K562 (cell line): Measurements from ENCODE around the gene SCYL1. TPM values are rescaled to one million over a fixed set of nuclear protein-coding genes. Genes with fewer than 3 reads are reported as not detected.
A peak's percentile ranks its signal among the peaks of the same experiment; 100 is the strongest.

Experiments used
- ADNP ChIP-seq: fragments of 200-800 bp; sonication (Bioruptor generic); IDR thresholded peaks from 2 replicates; pipeline ENCODE4 v1.6.1; 2016; ENCODE audit warnings: missing genetic modification characterization, missing compliant biosample characterization
- C11orf30 ChIP-seq: fragments of 450-650 bp; IDR thresholded peaks from 2 replicates; pipeline ENCODE4 v1.6.1; 2016; ENCODE audit warnings: low read depth, mild to moderate bottlenecking
- DPF2 ChIP-seq: fragments of 450-650 bp; IDR thresholded peaks from 2 replicates; pipeline ENCODE4 v1.6.1; 2016
- HOXB6 ChIP-seq: fragments of 250-450 bp; sonication (Bioruptor Pico); IDR thresholded peaks from 2 replicates; pipeline ENCODE4 v1.5.1; 2022; ENCODE audit warnings: mild to moderate bottlenecking, borderline replicate concordance
- JUN ChIP-seq, 2 experiments: sonication (generic) in 1 of 2; formaldehyde crosslinking in 1 of 2; IDR thresholded peaks; 2 replicates each; pipeline versions ENCODE4 v1.6.1 to v1.8.0; 2012 to 2022; ENCODE audit warnings: borderline replicate concordance in 2 of 2, mild to moderate bottlenecking in 2 of 2, improper control_type of control experiment in 1 of 2, low read depth in 1 of 2, low read length in 1 of 2, missing genetic modification reagents in 1 of 2
- LEF1 ChIP-seq: fragments of 450-650 bp; IDR thresholded peaks from 2 replicates; pipeline ENCODE4 v1.6.1; 2016; ENCODE audit warnings: mild to moderate bottlenecking
- NCOA1 ChIP-seq: fragments of 450-650 bp; IDR thresholded peaks from 2 replicates; pipeline ENCODE4 v1.6.1; 2016; ENCODE audit warnings: low read depth
- RFX1 ChIP-seq: fragments of 450-650 bp; IDR thresholded peaks from 2 replicates; pipeline ENCODE4 v1.6.1; 2016; ENCODE audit warnings: mild to moderate bottlenecking, moderate library complexity
- TAF15 ChIP-seq: fragments of 200-400 bp; formaldehyde crosslinking; IDR thresholded peaks from 2 replicates; pipeline ENCODE4 v1.6.1; 2017; ENCODE audit warnings: mild to moderate bottlenecking, low read depth, low read length, moderate library complexity
- TBL1XR1 ChIP-seq, 2 experiments: IDR thresholded peaks; 2 replicates each; pipeline ENCODE4 v1.6.1; 2012; ENCODE audit warnings: improper control_type of control experiment in 2 of 2, low read length in 2 of 2, mild to moderate bottlenecking in 1 of 2
- TFAM ChIP-seq: fragments of 250-450 bp; sonication (Bioruptor Pico); conservative IDR thresholded peaks from 2 replicates; pipeline ENCODE4 v1.5.0; 2021; ENCODE audit warnings: mild to moderate bottlenecking, moderate library complexity
- TFAP4 ChIP-seq: sonication (generic); formaldehyde crosslinking; IDR thresholded peaks from 2 replicates; pipeline ENCODE4 v1.8.0; 2022; ENCODE audit warnings: missing genetic modification reagents, mild to moderate bottlenecking, moderate library complexity, borderline replicate concordance
- ZBTB26 ChIP-seq: fragments of 450-650 bp; formaldehyde crosslinking; IDR thresholded peaks from 2 replicates; pipeline ENCODE4 v1.4.0; 2022; ENCODE audit warnings: missing genetic modification characterization
- ZNF592 ChIP-seq: fragments of 450-650 bp; IDR thresholded peaks from 2 replicates; pipeline ENCODE4 v1.6.1; 2017; ENCODE audit warnings: antibody characterized with exemption, mild to moderate bottlenecking
- ZNF696 ChIP-seq: fragments of 250-450 bp; sonication (Bioruptor Pico); conservative IDR thresholded peaks from 2 replicates; pipeline ENCODE4 v1.4.0; 2020; ENCODE audit warnings: mild to moderate bottlenecking, moderate library complexity
- ZNF717 ChIP-seq: fragments of 250-450 bp; sonication (Bioruptor Pico); IDR thresholded peaks from 2 replicates; pipeline ENCODE4 v1.5.0; 2021
- ZNF780A ChIP-seq: fragments of 250-450 bp; sonication (Bioruptor Pico); IDR thresholded peaks from 2 replicates; pipeline ENCODE4 v1.5.0; 2021; ENCODE audit warnings: mild to moderate bottlenecking
- polyA plus RNA-seq, 8 experiments: library from polyadenylated mRNA; depleted of rRNA in 4 of 8; stranded (reverse) in 5 of 8; unstranded in 3 of 8; fragments of >200 nt; fragmentation: Nextera tagmentation in 2 of 8; fragmentation: Illumina TruSeq in 1 of 8; extraction: Ambion mirVana in 2 of 8; extraction: Trizol in 1 of 8; gene quantifications; 2 replicates each; pipeline versions ENCODE4 v1.2.1 to v1.2.3, GENCODE V29; 2011 to 2014; ENCODE audit warnings: inconsistent platforms in 1 of 8, missing spikeins in 1 of 8
- total RNA-seq, 7 experiments: library from RNA; depleted of rRNA in 6 of 7; stranded (reverse); fragments of >200 nt in 6 of 7; fragmentation: Illumina TruSeq in 2 of 7; extraction: Trizol in 2 of 7; gene quantifications; 2 replicates each; pipeline versions ENCODE4 v1.2.1 to v1.2.3, GENCODE V29; 2011 to 2021; ENCODE audit warnings: low replicate concordance in 1 of 7
- TF ChIP-seq, protein P1 (sequence below), 2 experiments: fragments of 450-650 bp; IDR thresholded peaks; 2 replicates each; pipeline ENCODE4 v1.6.1; 2016
- TF ChIP-seq, protein P2 (sequence below): fragments of 450-650 bp; formaldehyde crosslinking; IDR thresholded peaks from 2 replicates; pipeline ENCODE4 v1.4.0; 2022; ENCODE audit warnings: mild to moderate bottlenecking, moderate library complexity

The SCYL1 gene
- total and polyA plus RNA-seq, 9 of the 15 experiments (the other 6 are each of a cell fraction or from before 2014, with no cell fraction given) = 1.9 to 145 (median 57.6) TPM

GRCh38 chr11:65502555-65503367, 22.1 kb upstream of the SCYL1 start (continued):
- TF ChIP-seq LEF1 (no peak), TBL1XR1 (IDR thresholded peaks at IDR 0.05; ENCODE audit: low read length in 2 of 2) (peak; percentile 22 to 80; a peak in 3 of 4 replicates), JUN (IDR thresholded peaks at IDR 0.05; ENCODE audit: borderline replicate concordance, low read depth, low read length) (no peak), JUN (CRISPR knock-in tag; IDR thresholded peaks at IDR 0.05; ENCODE audit: borderline replicate concordance) (0 out of 2 replicates have a peak, but pooled peaks have one; percentile 63), TFAM (CRISPR knock-in tag) (no peak), DPF2 (peak; percentile 59), TAF15 (no peak), ZBTB26 (CRISPR knock-in tag) (peak; percentile 96), C11orf30 (no peak), ZNF696 (CRISPR knock-in tag) (0 out of 2 replicates have a peak, but pooled peaks have one; percentile 83), RFX1 (peak; percentile 7; the same call in 1 of the 2 replicates), ADNP (tag) (no peak), ZNF717 (CRISPR knock-in tag) (peak; percentile 96), TFAP4 (no peak), NCOA1 (no peak), HOXB6 (CRISPR knock-in tag) (0 out of 2 replicates have a peak, but pooled peaks have one; percentile 81), ZNF780A (CRISPR knock-in tag) (peak; percentile 32; the same call in 1 of the 2 replicates), ZNF592 (no peak)
- TF ChIP-seq, protein P1, sequence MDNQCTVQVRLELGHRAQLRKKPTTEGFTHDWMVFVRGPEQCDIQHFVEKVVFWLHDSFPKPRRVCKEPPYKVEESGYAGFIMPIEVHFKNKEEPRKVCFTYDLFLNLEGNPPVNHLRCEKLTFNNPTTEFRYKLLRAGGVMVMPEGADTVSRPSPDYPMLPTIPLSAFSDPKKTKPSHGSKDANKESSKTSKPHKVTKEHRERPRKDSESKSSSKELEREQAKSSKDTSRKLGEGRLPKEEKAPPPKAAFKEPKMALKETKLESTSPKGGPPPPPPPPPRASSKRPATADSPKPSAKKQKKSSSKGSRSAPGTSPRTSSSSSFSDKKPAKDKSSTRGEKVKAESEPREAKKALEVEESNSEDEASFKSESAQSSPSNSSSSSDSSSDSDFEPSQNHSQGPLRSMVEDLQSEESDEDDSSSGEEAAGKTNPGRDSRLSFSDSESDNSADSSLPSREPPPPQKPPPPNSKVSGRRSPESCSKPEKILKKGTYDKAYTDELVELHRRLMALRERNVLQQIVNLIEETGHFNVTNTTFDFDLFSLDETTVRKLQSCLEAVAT (IDR thresholded peaks at IDR 0.05) = peak; percentile 98 to 99
- TF ChIP-seq, protein P2, sequence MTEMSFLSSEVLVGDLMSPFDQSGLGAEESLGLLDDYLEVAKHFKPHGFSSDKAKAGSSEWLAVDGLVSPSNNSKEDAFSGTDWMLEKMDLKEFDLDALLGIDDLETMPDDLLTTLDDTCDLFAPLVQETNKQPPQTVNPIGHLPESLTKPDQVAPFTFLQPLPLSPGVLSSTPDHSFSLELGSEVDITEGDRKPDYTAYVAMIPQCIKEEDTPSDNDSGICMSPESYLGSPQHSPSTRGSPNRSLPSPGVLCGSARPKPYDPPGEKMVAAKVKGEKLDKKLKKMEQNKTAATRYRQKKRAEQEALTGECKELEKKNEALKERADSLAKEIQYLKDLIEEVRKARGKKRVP = peak; percentile 47
